H7 (cell line): ENCODE measurements around the gene EHMT1. TPM values are rescaled to one million over a fixed set of nuclear protein-coding genes. Genes with fewer than 3 reads are reported as not detected.
A peak's percentile ranks its signal among the peaks of the same experiment; 100 is the strongest.
"Not testable (repeated sequence)": the region's sequence is repeated elsewhere in the genome, so short reads cannot be mapped to it uniquely, and the experiment has no call there.

Experiments
- DNase-seq: peaks from one replicate; pipeline ENCODE4 v3.0.0; 2012
- H3K27me3 ChIP-seq: 2 replicates; pipeline ENCODE4 v1.6.0; 2011; ENCODE audit warnings: mild to moderate bottlenecking, low read length; ENCODE audit not compliant: control insufficient read depth, insufficient read depth
- H3K36me3 ChIP-seq: replicated peaks from 2 replicates; pipeline ENCODE4 v1.5.1; 2011; ENCODE audit warnings: low read length; ENCODE audit not compliant: control insufficient read depth, insufficient read depth
- H3K4me3 ChIP-seq: 2 replicates; pipeline ENCODE4 v1.5.1; 2011; ENCODE audit warnings: low read depth, mild to moderate bottlenecking, control low read depth, low read length, moderate library complexity; ENCODE audit not compliant: insufficient read depth
- total RNA-seq: library from RNA; depleted of rRNA; stranded (reverse); fragments of >200 nt; shearing (Covaris generic); gene quantifications from 2 replicates; pipeline ENCODE4 v1.2.3, GENCODE V29; 2014; rRNA removed

The EHMT1 gene
- total RNA-seq, 1 experiment from 2014 or later: 89.6 TPM

DNA sequence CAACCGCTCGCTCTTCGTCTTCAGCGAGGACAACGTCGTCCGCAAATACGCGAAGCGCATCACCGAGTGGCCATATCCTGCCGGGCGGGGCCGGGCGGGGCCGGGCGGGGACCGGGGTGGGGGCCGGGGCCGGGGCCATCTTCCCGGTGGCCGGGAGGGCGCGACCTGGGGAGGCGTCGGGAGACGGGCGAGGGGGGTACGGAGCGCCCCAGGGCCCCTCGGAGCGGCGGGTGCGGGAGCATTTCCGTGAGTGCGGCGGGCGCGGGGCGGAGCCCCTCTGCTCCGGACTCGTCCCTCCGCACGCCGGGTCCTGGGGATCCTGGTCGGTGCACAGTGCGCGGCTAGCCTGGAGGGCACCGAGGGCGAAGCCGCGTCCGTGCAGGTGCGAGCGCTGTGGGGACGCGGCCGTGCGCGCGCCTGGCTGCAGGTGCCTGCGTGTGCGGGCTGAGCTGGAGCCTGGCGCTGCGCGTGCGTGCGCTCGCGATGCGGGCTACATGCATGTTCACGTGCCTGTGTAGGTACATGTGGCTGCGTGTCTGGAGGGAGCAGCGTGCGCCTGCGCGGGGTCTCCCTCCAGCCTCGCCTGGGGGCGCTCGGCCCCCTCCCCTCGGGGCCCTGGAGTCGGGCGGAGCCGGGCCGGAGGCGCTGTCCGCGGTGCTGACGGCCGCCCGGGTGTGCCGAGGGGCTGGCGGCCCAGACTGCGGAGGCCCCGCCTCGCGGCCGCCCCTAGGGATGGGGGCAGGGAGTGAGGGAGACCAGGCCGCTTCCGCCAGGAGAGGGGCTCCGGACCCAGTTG lies 259.5 kb downstream of the EHMT1 start:
- peak overlapping the region; percentile 49 for H3K4me3 ChIP-seq
- H3K27me3 ChIP-seq: peaks cover 11% of the 10 kb centered on the region
- H3K36me3 ChIP-seq: no peaks in the 10 kb centered on the region; the same call in 1 of the 2 replicates
- peak; percentile 97 for DNase-seq

DNA sequence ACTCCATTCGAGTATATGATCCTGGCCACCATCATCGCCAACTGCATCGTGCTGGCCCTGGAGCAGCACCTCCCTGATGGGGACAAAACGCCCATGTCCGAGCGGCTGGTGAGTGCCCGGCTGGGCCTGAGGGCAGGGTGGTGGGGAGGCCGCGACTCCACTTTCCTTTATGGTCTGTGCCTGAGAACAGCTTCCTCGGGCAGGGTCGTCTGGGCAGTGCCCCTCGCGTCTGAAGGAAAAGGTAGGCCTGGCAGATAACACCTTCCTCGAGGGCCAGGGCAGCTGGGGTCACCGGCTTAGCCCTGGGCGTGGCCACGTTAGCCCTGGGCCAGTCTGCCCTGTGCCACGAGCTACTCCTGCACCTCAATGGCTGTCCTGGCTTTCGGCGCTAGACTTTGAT lies 260.2 kb downstream of the EHMT1 start:
- no peaks in the 10 kb centered on the region; the same call in 1 of the 2 replicates for H3K36me3 ChIP-seq
- H3K27me3 ChIP-seq: peaks cover 11% of the 10 kb centered on the region
- peak; percentile 37 for DNase-seq
- no peak overlapping the region for H3K4me3 ChIP-seq

DNA sequence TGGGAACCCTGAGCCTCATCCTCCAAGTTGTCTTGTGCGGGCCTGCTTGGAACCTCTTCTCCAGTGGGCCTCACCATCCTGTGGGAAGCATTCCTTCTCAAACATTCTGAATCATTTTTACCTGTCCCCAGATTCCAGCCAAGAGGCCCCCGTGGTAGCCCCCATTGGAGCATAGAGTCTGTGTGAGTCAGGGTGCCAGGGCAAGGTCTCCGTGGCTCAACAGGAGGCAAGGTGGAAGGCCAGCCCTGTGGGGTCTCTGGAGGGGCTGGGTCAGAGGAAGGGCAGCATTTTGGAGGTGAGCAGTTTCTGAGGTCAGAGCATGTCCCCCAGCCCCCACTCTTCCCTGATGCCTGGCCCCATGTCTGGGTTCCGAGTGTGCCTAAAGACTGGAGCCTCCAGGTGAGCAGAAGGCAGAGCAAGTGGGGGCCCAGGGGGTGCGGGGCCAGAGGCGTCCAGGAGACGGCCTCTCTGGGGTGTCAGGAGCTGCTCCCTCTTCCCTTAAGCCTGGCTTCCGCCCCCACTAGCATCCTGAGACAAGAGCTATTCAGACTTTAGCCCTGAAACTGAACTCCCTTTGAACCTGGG lies 260.9 kb downstream of the EHMT1 start:
- Histone ChIP-seq H3K4me3 (no peak overlapping the region), H3K36me3 (no peaks in the 10 kb centered on the region; the same call in 1 of the 2 replicates), H3K27me3 (peaks cover 11% of the 10 kb centered on the region)
- DNase-seq: no peak

DNA sequence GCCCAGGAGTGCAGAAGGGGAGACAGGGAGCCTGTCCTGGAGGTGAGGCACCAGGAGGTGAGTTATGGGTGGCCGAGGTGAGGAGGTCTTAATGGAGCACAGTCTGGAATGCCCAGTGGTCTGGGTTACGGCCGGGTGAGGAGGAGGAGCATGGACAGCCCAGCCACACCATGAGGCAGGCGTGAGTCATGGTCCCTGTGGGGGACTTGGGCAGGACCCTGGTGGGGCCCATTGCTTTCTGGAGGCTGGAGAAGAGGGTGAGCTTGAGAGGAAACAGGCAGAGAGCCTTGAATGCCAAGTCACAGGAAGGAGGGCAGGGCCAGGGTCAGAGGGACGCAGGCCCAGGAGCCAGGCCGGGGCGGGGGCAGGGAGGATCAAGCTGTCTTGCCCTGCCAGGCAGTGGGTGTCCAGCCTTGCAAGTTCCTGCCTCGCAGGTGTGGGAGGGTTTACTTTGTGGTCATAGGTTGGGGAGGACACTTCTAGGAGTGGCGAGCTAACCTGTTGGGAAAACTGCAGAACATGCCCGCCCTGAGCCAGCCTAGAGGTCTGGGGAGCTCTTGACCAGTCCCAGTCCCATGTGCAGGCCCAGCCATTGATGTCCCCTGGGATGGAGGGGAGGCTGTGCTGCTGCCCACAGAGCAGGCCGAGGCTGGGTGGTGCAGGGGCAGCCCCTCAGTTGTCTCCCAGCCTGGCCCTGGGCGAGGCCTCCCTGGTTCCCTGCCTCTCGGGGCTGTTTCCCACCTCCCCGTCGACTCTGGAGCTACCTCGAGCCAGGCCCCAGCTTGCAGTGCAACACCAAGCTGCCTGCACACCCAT lies 261.6 kb downstream of the EHMT1 start:
- no peak overlapping the region for H3K4me3 ChIP-seq
- DNase-seq: peak; percentile 31
- peaks cover 10% of the 10 kb centered on the region for H3K27me3 ChIP-seq
- no peaks in the 10 kb centered on the region; the same call in 1 of the 2 replicates for H3K36me3 ChIP-seq

DNA sequence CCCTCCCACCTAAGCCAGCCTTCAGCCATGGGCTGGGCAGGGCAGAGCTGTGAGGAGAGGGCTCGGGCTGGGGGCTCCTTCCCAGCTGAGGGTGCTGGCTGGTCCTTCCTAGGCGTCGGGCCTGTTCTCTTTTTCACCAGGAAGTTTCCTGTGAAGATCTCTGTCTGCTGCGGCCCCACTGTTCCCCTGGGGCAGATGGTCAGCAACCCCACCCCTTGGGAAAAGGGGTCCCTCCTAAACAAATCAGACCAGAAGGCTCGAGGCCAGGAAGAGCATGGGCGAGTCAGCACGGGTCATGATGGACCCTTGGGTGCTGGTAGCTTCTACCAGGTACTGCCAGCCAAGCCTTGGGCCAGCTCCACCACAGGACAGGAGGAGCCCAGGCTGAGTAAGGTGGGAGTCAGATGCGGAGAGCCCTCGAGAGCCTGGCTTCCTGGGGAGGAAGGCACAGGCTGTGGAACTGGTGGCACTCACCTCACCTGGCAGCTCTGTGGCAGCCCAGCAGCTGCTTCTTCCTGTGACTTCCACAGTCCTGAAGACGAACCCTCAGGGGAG lies 262.2 kb downstream of the EHMT1 start:
- H3K27me3 ChIP-seq: peaks cover 7% of the 10 kb centered on the region; the same call in 1 of the 2 replicates
- H3K36me3 ChIP-seq: no peaks in the 10 kb centered on the region; the same call in 1 of the 2 replicates

DNA sequence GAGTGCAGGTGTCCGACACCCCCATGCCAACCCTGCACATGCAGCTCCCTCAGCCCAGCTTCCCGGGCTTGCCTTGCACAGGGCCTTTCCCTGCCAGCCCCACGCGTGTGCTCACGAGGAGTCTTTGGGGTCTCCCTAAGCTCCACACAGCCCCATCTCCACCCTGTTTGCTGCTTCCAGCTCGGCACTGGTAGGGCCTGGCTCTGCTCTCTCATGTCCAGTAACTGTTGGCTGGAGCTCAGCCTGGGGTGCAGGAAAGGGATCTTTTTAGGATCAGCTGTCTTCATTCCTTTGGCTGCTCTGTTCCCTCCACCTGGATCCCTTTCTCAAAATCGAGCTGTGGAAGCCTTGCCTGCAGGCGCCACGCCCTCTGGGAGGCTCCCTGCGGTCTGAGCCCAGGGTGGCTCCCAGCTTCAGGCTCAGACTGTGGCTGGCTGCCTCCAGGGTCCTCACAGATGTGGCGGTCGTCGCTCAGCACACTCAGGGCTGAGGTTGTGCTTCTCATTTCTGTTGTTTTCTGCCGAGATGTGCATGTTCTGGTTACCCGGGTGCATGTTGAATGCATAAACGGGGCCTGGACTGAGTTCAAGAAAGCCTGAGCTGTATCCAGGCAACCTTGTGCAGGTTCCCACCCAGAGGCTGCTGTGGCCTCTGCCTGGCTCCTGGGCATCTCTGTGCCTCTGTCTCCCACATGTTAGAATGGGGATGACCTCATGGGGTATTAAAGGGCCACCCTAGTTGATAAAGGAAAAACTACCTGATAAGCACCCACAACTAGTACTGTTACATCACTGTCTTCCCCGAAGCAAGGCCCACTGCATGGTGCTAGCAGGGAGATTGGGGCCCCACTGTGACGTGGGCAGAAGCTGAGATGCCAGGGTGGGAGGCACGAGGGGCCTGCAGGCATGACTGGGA lies 263.0 kb downstream of the EHMT1 start:
- H3K36me3 ChIP-seq: no peaks in the 10 kb centered on the region; the same call in 1 of the 2 replicates
- H3K27me3 ChIP-seq: peaks cover 1% of the 10 kb centered on the region; the same call in 1 of the 2 replicates
- H3K4me3 ChIP-seq: no peak overlapping the region
- no peak for DNase-seq

More for the DNA sequence above, 262.2 kb downstream of the EHMT1 start:
- DNase-seq: no peak
- no peak overlapping the region for H3K4me3 ChIP-seq

DNA sequence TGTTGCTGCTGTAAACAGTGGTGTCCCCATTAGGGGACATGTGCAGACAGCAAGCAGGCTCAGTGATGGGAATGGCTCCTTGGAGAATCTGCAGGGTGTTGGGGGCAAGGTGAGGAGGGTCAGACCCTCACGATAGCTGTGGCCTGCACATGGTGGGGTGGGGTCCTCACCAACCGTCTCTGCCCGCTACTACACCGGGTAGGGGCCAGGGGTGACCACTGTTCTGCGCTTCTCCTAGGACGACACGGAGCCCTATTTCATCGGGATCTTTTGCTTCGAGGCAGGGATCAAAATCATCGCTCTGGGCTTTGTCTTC lies 263.7 kb downstream of the EHMT1 start:
- no peaks in the 10 kb centered on the region; the same call in 1 of the 2 replicates for H3K36me3 ChIP-seq
- H3K27me3 ChIP-seq: no peaks in the 10 kb centered on the region
- no peak for DNase-seq
- H3K4me3 ChIP-seq: no peak overlapping the region

DNA sequence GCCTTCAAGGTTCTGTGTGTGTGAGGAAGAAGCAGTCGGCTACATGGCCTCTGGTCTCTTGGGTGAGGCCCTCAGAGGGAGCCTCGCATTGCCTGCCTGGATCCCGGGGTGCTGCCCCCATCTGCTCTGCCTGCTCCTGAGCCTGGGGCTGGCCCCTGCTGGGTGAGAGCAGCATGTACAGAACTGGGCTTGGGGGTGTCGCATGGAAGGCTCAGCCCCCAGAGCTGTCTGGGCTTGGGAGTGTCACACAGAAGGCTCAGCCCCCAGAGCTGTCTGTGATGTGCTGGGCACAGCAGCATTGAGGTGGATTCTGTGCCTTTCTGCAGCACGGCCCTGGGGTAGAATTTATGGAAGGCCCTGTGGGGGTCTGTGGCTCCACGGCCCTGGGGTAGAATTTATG lies 265.2 kb downstream of the EHMT1 start:
- not testable (repeated sequence) for DNase-seq, H3K4me3 ChIP-seq, H3K36me3 ChIP-seq, H3K27me3 ChIP-seq

DNA sequence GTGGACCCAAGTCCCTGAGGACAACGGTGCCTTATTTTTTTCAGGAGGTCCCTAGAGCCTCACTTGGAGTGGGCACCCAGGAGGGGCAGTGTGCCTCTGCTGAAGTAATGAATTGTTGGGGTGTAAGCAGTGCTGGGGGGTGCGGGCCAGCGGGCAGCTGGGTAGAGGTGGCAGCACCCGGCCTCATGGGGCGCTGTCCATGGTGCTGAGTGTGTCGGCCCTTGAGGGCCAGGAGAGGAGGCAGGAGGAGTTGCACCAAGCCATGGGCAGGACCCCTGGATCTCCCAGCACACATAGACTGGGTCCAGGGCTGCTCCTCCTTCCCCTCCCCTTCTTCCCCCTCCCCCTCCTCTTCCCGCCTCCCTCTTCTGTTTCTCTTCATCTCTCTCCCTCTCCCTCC lies 265.7 kb downstream of the EHMT1 start:
- not testable (repeated sequence) for H3K27me3 ChIP-seq, H3K4me3 ChIP-seq, DNase-seq, H3K36me3 ChIP-seq

DNA sequence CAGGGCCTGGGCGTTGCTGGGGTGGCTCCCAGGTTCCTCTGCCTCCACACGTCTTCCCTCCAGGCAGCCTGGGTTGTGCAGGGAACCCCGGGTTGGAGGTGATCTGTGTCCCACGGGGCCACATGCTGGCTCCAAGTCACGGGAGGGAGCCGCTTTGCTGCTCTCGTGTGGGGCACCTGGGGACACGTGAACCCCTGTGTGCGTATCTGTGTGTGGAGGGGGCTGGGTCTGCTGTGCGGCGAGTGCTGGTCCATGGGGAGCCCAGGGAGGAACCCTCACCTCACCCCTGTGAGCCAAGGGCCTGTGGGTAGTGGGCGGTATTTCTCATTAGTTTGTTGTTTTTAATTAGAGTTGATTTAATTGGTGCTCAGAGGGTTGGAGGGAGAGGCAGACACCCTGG lies 266.3 kb downstream of the EHMT1 start:
- DNase-seq, H3K27me3 ChIP-seq, H3K36me3 ChIP-seq, H3K4me3 ChIP-seq: not testable (repeated sequence)

Other genes starting within 250 kb of the EHMT1 start
- 7.0 and 15.7 TPM in 2 replicates for gene EXD3, start 195.8 kb upstream of the EHMT1 start, total RNA-seq
- 0.78 and 1.0 TPM in 2 replicates for gene NOXA1, start 195.6 kb upstream of the EHMT1 start, total RNA-seq
- 0.55 and 0.76 TPM in 2 replicates for gene ENTPD8, start 177.6 kb upstream of the EHMT1 start, total RNA-seq
- gene NSMF, start 159.7 kb upstream of the EHMT1 start, total RNA-seq: 37.9 and 39.0 TPM in 2 replicates
- gene PNPLA7, start 68.6 kb upstream of the EHMT1 start, total RNA-seq: 0.07 and 0.14 TPM in 2 replicates
- 74.5 and 78.8 TPM in 2 replicates for gene MRPL41, start 67.1 kb upstream of the EHMT1 start, total RNA-seq
- 41.8 and 49.1 TPM in 2 replicates for gene DPH7, start 40.1 kb upstream of the EHMT1 start, total RNA-seq
- 66.3 and 92.1 TPM in 2 replicates for gene ZMYND19, start 28.5 kb upstream of the EHMT1 start, total RNA-seq
- 30.3 and 38.2 TPM in 2 replicates for gene ARRDC1, start 13.3 kb upstream of the EHMT1 start, total RNA-seq